Measurements from ENCODE around the gene RDM1.

Gene RDM1

DNA sequence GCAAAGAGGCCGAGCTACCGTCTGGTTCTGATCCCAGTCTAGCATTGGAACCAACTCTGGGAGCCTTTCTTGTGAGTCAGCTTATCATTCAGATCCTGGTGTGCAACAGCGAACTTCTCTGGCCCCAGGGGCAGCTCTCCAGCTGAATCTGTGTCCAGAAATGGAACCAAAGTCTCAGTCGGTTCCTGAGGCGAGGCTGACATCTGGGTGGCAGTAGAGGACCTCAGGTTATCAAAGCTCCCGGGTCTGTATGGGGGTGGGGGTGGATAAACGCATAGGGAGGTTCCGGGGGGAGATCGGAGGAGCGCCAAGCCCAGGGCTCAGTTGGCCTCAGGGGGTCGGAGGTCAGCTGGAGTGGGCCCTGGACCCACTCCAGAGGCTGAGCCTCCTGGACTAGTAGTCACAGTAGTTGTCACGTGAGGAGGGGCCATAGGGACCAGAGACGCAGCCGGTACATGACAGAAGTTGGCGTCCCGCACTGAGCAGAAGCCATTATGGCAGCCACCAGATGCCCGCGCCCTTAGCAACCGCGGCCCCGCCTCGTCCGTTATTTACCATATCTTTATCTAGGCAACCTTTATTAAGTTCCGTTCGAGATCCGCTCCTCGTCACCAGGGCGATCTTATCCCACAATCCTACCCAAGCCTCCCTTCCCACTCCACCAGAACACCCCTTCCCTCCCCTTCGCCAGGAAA is 12.9 kb downstream of the RDM1 start:
- H3K79me2 ChIP-seq (ENCODE audit: insufficient read depth, low read length): no peaks in the 10 kb centered on the region
- H3K9ac ChIP-seq (ENCODE audit: low read depth, low read length): no peak overlapping the region
- H3K9me3 ChIP-seq (ENCODE audit: insufficient read depth, low read length, severe bottlenecking): no peaks in the 10 kb centered on the region
- peaks cover 2% of the 10 kb centered on the region for H3K27me3 ChIP-seq (ENCODE audit: insufficient read depth, low read length, poor library complexity)
- ATAC-seq (ENCODE audit: insufficient read depth, low read depth) (no peak), DNase-seq (no peak)
- H2AFZ ChIP-seq (ENCODE audit: low read depth, low read length): no peak overlapping the region
- no peak overlapping the region for H3K4me2 ChIP-seq (ENCODE audit: insufficient read depth, low read length)
- H3K36me3 ChIP-seq (ENCODE audit: insufficient read depth, low read length): no peaks in the 10 kb centered on the region
- H3K4me3 ChIP-seq (ENCODE audit: low read depth in 1 of 2, low read length in 2 of 2): no peak overlapping the region
- H4K20me1 ChIP-seq (ENCODE audit: insufficient read depth, low read length): no peaks in the 10 kb centered on the region
- TF ChIP-seq, protein P1, sequence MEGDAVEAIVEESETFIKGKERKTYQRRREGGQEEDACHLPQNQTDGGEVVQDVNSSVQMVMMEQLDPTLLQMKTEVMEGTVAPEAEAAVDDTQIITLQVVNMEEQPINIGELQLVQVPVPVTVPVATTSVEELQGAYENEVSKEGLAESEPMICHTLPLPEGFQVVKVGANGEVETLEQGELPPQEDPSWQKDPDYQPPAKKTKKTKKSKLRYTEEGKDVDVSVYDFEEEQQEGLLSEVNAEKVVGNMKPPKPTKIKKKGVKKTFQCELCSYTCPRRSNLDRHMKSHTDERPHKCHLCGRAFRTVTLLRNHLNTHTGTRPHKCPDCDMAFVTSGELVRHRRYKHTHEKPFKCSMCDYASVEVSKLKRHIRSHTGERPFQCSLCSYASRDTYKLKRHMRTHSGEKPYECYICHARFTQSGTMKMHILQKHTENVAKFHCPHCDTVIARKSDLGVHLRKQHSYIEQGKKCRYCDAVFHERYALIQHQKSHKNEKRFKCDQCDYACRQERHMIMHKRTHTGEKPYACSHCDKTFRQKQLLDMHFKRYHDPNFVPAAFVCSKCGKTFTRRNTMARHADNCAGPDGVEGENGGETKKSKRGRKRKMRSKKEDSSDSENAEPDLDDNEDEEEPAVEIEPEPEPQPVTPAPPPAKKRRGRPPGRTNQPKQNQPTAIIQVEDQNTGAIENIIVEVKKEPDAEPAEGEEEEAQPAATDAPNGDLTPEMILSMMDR (IDR thresholded peaks at IDR 0.05; ENCODE audit: borderline replicate concordance, extremely low read depth, low read length, poor library complexity, severe bottlenecking): no peak
- TF ChIP-seq EZH2 (IDR thresholded peaks at IDR 0.05; ENCODE audit: borderline replicate concordance, low read depth, low read length, severe bottlenecking): no peak
- H3K4me1 ChIP-seq (ENCODE audit: insufficient read depth, low read length): no peaks in the 10 kb centered on the region
- H3K27ac ChIP-seq (ENCODE audit: low read length): no peak overlapping the region

DNA sequence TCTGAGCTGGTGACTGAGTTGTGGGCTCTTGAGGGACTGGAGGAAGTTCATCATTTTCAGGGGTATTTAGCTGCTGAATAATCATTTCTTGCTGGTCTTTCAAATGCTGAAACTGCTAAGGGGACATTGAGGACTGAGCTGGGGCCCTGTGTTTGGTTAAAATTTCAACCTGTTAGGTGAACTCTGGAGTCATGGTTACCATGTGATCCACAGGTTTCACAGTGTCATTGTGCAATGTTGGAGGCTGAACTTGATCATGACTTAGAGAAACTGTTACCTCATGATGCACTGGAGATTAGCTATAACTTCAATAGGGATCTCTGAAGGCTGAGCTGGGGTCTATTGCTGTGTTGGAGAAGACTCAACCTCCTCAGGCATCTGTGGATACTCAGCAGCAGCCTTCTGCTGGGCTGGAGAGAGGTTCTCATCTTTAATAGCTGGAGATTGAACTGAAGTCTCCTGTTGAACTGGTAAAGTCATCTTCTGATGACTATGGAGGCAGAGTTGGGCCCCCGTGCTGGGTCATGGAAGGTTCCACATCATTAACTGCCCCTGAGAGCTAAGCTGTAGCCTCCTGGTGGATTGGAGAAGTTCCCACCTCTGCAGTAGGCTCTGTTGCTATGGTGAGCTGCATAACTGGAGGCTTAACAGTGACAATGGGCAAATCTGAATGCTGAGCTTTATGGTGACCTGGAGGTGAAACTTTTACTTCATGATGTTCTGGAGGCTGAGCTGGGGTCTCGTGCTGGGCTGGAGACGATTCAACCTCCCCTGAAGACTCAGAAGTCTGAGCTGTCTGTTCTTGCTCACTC is 15.2 kb downstream of the RDM1 start:
- DNase-seq (no peak), ATAC-seq (ENCODE audit: insufficient read depth, low read depth) (no peak)
- H3K9me3 ChIP-seq (ENCODE audit: insufficient read depth, low read length, severe bottlenecking): no peaks in the 10 kb centered on the region
- no peak overlapping the region for H3K27ac ChIP-seq (ENCODE audit: low read length)
- H3K79me2 ChIP-seq (ENCODE audit: insufficient read depth, low read length): no peaks in the 10 kb centered on the region
- H3K36me3 ChIP-seq (ENCODE audit: insufficient read depth, low read length): no peaks in the 10 kb centered on the region
- H2AFZ ChIP-seq (ENCODE audit: low read depth, low read length): no peak overlapping the region
- no peak overlapping the region for H3K4me3 ChIP-seq (ENCODE audit: low read depth in 1 of 2, low read length in 2 of 2)
- H3K9ac ChIP-seq (ENCODE audit: low read depth, low read length): no peak overlapping the region
- no peaks in the 10 kb centered on the region for H3K4me1 ChIP-seq (ENCODE audit: insufficient read depth, low read length)
- no peaks in the 10 kb centered on the region for H4K20me1 ChIP-seq (ENCODE audit: insufficient read depth, low read length)
- H3K4me2 ChIP-seq (ENCODE audit: insufficient read depth, low read length): no peak overlapping the region
- H3K27me3 ChIP-seq (ENCODE audit: insufficient read depth, low read length, poor library complexity): peaks cover 2% of the 10 kb centered on the region
- TF ChIP-seq, protein P1 (IDR thresholded peaks at IDR 0.05; ENCODE audit: borderline replicate concordance, extremely low read depth, low read length, poor library complexity, severe bottlenecking): no peak
- TF ChIP-seq EZH2 (IDR thresholded peaks at IDR 0.05; ENCODE audit: borderline replicate concordance, low read depth, low read length, severe bottlenecking): no peak

DNA sequence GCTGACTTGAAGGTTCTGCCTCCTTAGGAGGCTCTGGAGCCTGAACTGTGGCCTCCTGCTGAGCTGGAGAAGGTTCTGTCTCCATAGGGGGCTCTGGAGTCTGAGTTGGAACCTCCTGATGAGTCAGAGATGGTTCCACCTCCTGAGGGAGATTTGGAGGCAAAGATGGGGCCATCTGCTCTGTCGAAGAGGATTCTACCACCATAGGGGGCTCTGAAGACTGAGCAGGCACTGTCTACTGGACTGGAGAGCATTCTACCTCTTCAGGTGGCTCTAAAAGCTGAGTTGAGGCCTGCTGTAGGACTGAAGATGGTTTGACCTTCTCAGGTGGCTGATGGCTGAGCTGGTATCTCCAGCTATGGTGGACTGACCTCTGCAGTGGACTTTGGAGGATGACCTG is 16.2 kb downstream of the RDM1 start:
- H3K79me2 ChIP-seq (ENCODE audit: insufficient read depth, low read length): no peaks in the 10 kb centered on the region
- no peak overlapping the region for H3K9ac ChIP-seq (ENCODE audit: low read depth, low read length)
- H3K36me3 ChIP-seq (ENCODE audit: insufficient read depth, low read length): no peaks in the 10 kb centered on the region
- TF ChIP-seq, protein P1 (IDR thresholded peaks at IDR 0.05; ENCODE audit: borderline replicate concordance, extremely low read depth, low read length, poor library complexity, severe bottlenecking): no peak
- no peak for TF ChIP-seq EZH2 (IDR thresholded peaks at IDR 0.05; ENCODE audit: borderline replicate concordance, low read depth, low read length, severe bottlenecking)
- H3K4me1 ChIP-seq (ENCODE audit: insufficient read depth, low read length): no peaks in the 10 kb centered on the region
- no peak overlapping the region for H3K4me2 ChIP-seq (ENCODE audit: insufficient read depth, low read length)
- H4K20me1 ChIP-seq (ENCODE audit: insufficient read depth, low read length): no peaks in the 10 kb centered on the region
- no peak overlapping the region for H2AFZ ChIP-seq (ENCODE audit: low read depth, low read length)
- H3K4me3 ChIP-seq (ENCODE audit: low read depth in 1 of 2, low read length in 2 of 2): no peak overlapping the region
- DNase-seq (no peak), ATAC-seq (ENCODE audit: insufficient read depth, low read depth) (no peak)
- no peak overlapping the region for H3K27ac ChIP-seq (ENCODE audit: low read length)
- H3K9me3 ChIP-seq (ENCODE audit: insufficient read depth, low read length, severe bottlenecking): no peaks in the 10 kb centered on the region
- peaks cover 2% of the 10 kb centered on the region for H3K27me3 ChIP-seq (ENCODE audit: insufficient read depth, low read length, poor library complexity)

Data from DND-41 (cell line).